Skeletal muscle cell (primary cell): ENCODE measurements around the gene ZNF302.
"Not testable (repeated sequence)": the region's sequence is repeated elsewhere in the genome, so short reads cannot be mapped to it uniquely, and the experiment has no call there.

Experiments
- DNase-seq: peaks from one replicate; pipeline ENCODE4 v3.0.0-alpha.2; 2010; ENCODE audit warnings: low read depth
- H3K4me3 ChIP-seq: 2 replicates; pipeline ENCODE4 v1.5.1; 2011; ENCODE audit warnings: low read depth, mild to moderate bottlenecking, control low read depth, low read length, moderate library complexity

Gene ZNF302

GRCh38 chr19:34677386-34678084 is at the start of gene ZNF302:
ZNF302 (plus strand) TSS chr19:34677678; CDS start chr19:34678805, 1,127 bp downstream.
- H3K4me3 ChIP-seq = peak within 1 kb of the TSS; percentile 73
- peak; percentile 86 for DNase-seq

GRCh38 chr19:34633802-34634201 is 43.7 kb upstream of the ZNF302 start:
- DNase-seq = no peak
- no peak overlapping the region for H3K4me3 ChIP-seq

- peak; percentile 15 for DNase-seq
- no peak overlapping the region for H3K4me3 ChIP-seq
These were observed 37.9 kb upstream of the ZNF302 start for GRCh38 chr19:34639491-34640085.

- H3K4me3 ChIP-seq = no peak overlapping the region
- no peak for DNase-seq
These were observed 35.2 kb upstream of the ZNF302 start for GRCh38 chr19:34642241-34642640.

- DNase-seq = no peak
- H3K4me3 ChIP-seq = no peak overlapping the region
These were observed 32.5 kb upstream of the ZNF302 start for GRCh38 chr19:34644991-34645461.

GRCh38 chr19:34645551-34645950 is 31.9 kb upstream of the ZNF302 start:
- DNase-seq = no peak
- H3K4me3 ChIP-seq = no peak overlapping the region

- no peak for DNase-seq
- H3K4me3 ChIP-seq = no peak overlapping the region
These were observed 27.5 kb upstream of the ZNF302 start for GRCh38 chr19:34649886-34650543.

- no peak for DNase-seq
- no peak overlapping the region for H3K4me3 ChIP-seq
These were observed 25.7 kb upstream of the ZNF302 start for GRCh38 chr19:34651747-34652146.

GRCh38 chr19:34654796-34655195 is 22.7 kb upstream of the ZNF302 start:
- DNase-seq = no peak
- H3K4me3 ChIP-seq = no peak overlapping the region

- no peak for DNase-seq
- H3K4me3 ChIP-seq = no peak overlapping the region
These were observed 21.8 kb upstream of the ZNF302 start for GRCh38 chr19:34655651-34656050.

- no peak for DNase-seq
- H3K4me3 ChIP-seq = no peak overlapping the region
These were observed 16.1 kb upstream of the ZNF302 start for GRCh38 chr19:34661357-34661756.

GRCh38 chr19:34662919-34663318 is 14.6 kb upstream of the ZNF302 start:
- no peak for DNase-seq
- no peak overlapping the region for H3K4me3 ChIP-seq

- H3K4me3 ChIP-seq = no peak overlapping the region
- no peak for DNase-seq
These were observed 13.3 kb upstream of the ZNF302 start for GRCh38 chr19:34664168-34664567.

- no peak overlapping the region for H3K4me3 ChIP-seq
- no peak for DNase-seq
These were observed 12.6 kb upstream of the ZNF302 start for GRCh38 chr19:34664870-34665269.

- H3K4me3 ChIP-seq, DNase-seq: not testable (repeated sequence)
These were observed 12.2 kb upstream of the ZNF302 start for GRCh38 chr19:34665275-34665674.

- DNase-seq = no peak
- H3K4me3 ChIP-seq = no peak overlapping the region
These were observed 11.1 kb upstream of the ZNF302 start for GRCh38 chr19:34666200-34666957.

GRCh38 chr19:34666958-34667265 is 10.6 kb upstream of the ZNF302 start:
- no peak overlapping the region for H3K4me3 ChIP-seq
- no peak for DNase-seq

- DNase-seq = peak; percentile 1
These were observed 10.0 kb upstream of the ZNF302 start for GRCh38 chr19:34667349-34668076.

GRCh38 chr19:34668077-34668689 is 9.3 kb upstream of the ZNF302 start:
- not testable (repeated sequence) for H3K4me3 ChIP-seq

More at GRCh38 chr19:34667349-34668076, 10.0 kb upstream of the ZNF302 start:
- H3K4me3 ChIP-seq = peak overlapping the region; percentile 34

More at GRCh38 chr19:34668077-34668689, 9.3 kb upstream of the ZNF302 start:
- not testable (repeated sequence) for DNase-seq
